HG02973 (cell line): ENCODE measurements around the gene MAPK4.
"Not testable (repeated sequence)": the region's sequence is repeated elsewhere in the genome, so short reads cannot be mapped to it uniquely, and the experiment has no call there.

ENCODE experiments used
- ATAC-seq: cut with Tn5 transposase; IDR thresholded peaks from one replicate; pipeline ENCODE4 v1.9.1; 2021; ENCODE audit warnings: moderate library complexity; ENCODE audit not compliant: unreplicated experiment

MAPK4 gene

DNA sequence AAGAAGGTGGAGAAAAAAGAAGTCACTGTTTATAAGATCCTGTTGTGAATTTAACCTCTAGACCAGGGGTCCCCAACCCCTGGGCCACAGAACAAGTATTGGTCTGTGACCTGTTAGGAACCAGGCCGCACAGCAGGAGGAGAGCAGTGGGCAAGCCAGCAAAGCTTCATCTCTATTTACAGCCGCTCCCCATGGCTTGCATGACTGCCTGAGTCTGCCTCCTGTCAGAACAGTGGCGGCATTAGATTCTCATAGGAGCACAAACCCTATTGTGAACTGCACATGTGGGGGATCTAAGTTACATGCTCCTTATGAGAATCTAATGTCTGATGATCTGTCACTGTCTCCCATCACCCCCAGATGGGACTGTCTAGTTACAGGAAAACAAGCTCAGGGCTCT, 13.3 kb downstream of the MAPK4 start:
- not testable (repeated sequence) for ATAC-seq

DNA sequence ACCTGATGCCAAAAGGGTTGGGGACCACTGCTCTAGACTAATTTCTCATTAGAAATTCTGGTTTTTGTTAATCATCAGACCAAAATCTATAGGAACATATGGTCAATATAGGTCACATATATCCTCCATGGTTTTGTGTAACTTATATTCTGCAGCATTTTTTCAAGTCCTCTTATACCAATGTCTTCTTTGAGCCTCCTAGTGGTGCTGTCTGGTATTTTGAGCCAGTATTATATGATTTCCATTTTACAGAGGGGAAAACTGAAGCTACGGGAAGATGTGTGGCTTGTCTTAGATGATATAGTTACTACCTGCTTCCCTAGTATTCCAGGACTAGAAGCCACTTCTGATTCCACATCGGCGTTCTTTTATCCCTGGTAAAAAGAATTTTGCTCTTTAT, 13.8 kb downstream of the MAPK4 start:
- no peak for ATAC-seq

DNA sequence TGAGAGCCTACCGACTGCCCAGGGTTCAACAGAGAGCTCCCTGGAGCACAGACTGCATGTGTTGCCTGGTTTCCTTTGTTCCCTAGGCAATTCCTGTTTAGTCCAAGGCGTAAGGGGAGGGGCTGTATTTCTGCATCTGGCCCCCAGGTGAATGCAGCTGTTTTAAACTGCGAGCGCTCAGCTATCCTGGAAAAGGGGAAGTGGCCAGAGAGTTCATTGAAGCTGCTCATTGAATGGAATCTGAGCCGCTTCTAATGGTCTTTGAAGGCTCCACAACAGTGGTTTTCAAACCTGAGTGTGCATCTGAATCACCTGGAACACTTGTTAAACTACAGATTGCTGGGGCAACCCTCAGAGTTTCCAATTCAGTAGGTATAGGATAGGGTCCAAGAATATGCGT, 18.1 kb downstream of the MAPK4 start:
- no peak for ATAC-seq

DNA sequence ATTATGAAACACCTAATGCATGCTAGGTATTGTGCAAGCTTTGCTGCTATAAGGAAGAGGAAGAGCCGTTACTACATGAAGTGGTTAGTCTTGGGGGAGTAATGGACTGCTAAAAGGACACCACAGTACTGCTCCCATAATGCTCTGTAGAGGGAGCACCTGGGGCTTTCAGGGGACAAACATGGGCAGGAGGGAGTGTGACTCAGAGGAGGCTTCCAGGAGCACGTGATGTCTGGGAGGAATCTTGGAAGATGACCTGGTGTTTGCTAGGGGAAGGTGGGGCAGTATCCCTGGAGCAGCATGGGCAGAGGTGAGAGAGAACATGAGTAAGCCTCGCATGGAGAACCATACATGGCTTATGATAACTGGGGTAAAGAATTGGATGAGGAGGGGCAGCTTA, 18.8 kb downstream of the MAPK4 start:
- no peak for ATAC-seq

DNA sequence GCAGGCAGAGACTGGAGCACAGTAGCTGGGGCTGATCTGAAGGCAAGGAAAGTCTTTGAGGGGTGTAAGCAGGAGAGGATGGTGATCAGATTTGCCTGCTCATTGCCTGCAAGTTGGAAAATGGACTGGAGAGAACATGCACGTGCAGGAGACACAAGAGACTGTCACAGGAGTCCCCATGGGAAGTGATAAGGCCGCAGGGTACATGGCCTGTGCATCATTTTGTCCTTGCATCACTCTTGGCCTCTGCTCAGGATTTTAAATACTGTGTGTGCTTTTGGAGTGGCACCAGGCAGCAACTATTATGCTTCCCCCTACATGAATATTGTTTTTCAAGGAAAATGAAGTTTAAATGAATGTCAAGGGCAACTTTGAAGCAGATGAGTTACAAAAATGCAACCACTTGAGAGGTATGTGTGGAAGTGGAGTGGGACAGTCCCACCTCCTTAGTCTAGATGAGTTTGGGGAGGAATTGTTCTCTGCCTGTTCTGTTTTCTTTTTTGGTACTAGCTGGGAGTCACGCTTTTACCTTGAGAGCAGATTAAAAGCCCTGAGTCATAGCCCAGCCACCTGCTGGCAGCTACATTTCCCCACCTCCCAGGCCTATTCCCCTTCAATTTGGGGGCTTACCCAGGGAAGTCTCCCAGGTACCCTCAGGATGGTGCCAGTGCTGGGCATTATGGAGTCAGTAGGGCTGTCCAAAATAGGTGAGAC, 19.3 kb downstream of the MAPK4 start:
- no peak for ATAC-seq

DNA sequence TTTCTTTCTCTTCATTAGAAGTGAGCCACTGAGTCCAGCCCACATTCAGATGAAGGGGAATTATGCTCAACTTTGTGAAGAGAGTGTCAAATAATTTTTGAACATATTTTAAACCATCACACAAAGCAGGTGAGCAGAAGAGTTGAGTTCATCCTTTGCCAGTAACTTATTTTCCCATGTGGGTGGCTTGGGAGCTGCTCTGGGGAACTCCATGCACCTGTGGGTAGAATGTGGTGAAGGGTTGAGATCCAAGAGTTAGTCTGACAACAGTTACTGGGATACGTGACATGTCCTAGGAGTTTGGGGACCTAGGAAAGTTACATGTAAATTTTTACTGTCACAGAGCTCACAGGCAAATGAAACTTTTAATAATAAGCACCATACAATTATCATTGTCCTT, 21.6 kb downstream of the MAPK4 start:
- no peak for ATAC-seq

DNA sequence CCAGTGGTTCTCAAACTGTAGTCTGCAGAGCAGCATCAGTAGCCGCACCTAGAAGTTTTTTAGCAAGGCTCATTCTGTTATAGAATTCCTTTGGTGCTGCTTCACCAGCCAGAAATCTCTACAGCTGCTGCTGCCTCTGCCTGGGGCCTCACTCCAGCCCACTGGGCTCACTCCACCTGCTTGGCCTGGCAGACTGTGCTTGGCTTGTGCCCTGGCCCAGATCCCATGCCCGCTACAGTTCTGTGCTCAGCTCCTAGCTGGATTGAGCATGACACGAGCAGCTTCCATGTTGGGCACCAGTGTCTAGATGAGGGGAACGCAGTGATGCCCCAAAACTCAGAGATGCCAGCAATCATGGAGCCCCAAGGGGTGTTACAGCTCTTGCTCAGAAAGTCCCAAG, 22.6 kb downstream of the MAPK4 start:
- ATAC-seq, result no peak

DNA sequence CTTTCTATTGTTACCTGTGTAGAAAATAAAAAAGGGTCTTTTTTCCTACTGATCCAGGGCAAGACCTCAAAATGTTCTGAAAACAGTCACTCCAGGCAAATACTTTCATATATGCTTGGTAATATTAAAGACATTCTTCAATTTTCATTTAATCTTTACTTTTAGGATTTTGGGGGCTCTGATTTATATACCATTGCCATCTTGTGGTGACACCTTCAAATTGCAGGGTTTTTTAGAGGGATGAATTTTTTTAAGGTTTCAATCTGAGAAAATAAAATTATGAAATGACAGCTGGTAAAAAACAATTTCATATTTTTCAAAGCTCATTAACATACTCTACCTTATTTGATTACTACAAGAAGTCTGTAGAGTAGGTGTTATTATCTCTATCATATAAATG, 26.8 kb downstream of the MAPK4 start:
- no peak for ATAC-seq

DNA sequence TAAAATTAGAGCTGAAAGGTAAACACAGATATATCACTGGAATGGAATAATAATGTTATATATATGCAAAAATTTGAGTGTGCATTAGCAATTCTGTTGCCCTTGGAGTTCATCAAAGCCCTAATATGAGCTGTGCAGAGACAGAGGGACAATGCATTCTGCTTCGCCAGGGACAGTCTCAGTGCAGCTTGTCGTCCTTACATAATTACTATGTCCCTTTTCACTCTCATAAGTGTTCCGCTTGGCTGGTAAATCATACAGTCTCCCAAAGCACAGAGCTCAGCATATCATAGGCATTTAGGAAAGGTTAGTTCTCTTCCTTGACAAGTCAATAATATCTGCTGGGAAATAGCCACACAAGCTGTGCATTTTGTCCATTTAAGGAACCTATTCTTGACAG, 30.7 kb downstream of the MAPK4 start:
- no peak for ATAC-seq

DNA sequence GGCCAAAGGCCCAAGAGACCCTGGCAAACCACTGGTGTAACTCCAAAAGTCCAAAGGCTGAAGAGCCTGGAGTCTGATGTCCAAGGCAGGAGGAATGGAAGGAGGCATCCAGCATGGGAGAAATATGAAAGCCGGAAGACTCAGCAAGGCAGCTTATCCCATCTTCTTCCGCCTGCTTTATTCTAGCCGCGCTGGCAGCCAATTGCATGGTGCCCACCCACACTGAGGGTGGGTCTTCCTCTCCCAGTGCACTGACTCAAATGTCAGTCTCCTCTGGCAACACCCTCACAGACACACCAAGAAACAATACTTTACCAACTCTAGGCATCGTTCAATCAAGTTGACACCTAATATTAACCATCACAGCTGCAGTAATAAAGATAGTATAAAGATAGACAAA, 34.1 kb downstream of the MAPK4 start:
- no peak for ATAC-seq

DNA sequence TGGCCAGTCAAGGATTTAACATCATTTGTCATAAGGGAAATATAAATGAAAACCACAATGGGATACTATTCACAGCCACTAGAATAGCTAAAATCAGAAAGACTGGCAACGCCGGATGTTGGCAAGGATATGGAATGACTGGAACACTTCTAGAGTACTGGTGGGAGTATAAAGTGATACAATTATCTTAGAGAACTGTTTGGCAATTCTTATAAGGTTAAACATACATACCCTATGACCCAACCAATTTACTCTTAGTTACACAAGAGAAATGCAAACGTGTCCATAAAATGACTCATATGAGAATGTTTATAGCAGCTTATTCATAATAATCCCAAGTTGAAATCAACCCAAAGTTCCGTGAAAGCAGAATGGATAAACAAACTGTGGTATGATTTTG, 35.1 kb downstream of the MAPK4 start:
- no peak for ATAC-seq

DNA sequence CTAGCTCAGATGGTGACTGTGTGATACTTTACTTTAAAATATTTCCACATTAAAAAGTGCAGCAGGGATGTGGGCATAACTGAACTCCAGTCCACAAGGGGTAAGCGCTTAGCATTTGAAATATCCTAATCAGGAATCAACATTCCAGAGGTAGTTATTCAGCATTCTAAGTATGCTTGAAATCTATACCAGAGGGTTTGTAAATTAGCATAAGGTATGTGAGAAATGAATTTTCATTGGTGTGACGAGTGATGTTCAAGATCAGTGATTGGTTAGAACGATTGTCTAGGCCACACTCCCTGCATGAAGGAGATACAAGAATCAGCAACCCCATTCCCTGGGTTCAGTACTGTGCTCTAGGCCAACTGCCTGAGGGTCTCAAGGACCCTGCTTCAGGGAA, 42.6 kb downstream of the MAPK4 start:
- ATAC-seq, result no peak

DNA sequence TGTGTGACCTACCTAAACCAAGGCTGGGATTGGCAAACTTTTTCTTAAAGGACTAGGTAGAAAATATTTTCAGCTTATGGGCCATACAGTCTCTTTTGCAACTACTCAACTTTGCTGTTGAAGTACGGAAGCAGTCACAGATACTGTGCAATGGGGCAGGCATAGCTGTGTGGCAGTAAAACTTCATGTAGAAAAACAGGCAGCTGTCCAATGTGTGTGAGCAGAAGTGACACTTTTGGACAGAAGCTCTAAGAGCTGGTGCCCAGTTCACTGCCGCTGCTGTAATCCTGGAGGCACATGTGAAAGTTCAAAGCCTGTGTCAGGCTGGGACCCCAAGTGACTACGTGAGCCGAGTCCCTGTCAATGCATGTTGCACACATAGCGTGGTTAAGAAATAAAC, 46.7 kb downstream of the MAPK4 start:
- no peak for ATAC-seq

DNA sequence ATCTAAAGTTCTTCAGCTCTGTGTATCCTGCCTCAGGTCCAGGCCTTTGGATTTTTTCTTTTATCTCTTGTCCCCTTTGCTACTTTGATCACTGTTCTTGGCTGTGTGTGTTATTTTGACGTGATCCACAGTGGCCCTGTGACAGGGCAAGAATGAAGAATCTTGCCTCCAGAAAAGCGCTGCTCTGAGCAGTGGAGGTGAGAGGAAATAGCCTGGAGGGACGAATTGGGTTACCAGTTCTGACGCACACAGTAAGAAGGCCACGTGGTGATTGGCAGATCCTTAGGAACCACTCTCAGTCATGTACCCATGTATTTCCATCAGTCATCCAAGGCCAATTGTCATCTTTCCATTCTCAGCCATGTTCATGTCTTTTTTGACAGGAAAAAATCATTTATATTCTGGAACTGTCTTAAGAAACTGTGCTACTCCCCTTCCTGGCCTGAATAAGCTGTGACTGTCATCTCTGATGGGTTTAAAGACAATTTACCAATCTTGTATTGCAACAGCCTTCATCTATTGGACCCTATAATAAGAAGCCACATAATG, 47.6 kb downstream of the MAPK4 start:
- ATAC-seq, result no peak

DNA sequence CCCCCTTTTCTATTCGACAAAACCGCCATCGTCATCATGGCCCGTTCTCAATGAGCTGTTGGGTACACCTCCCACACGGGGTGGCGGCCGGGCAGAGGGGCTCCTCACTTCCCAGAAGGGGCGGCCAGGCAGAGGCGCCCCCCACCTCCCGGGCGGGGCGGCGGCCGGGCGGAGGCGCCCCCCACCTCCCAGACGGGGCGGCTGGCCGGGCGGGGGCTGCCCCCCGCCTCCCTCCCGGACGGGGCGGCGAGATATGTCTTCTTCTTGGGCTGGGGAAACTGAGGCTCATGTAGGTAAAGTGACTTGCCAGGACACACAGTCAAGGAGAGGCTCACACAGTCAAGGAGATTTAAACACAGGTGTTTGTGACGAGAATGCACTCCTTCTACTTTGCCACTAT, 49.3 kb downstream of the MAPK4 start:
- not testable (repeated sequence) for ATAC-seq

DNA sequence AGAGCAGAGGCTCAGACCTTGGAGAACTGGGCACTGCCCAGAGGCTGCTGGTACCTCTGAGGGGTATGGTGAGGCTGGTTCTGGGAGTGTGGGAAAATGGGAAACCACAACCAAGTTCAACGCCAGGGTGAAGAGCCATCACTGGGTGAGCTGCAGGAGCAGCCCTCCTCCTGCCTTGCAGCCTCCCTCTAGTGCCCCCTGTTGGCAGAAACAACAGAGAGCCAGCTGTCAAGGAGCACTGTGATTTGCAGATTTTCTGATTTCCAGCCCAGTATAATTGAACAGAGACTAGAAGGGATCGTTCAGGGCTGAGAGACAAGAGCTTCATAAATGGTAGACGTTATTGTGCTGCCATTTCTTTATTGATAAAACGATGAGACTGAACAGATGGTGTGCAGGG, 50.5 kb downstream of the MAPK4 start:
- no peak for ATAC-seq

DNA sequence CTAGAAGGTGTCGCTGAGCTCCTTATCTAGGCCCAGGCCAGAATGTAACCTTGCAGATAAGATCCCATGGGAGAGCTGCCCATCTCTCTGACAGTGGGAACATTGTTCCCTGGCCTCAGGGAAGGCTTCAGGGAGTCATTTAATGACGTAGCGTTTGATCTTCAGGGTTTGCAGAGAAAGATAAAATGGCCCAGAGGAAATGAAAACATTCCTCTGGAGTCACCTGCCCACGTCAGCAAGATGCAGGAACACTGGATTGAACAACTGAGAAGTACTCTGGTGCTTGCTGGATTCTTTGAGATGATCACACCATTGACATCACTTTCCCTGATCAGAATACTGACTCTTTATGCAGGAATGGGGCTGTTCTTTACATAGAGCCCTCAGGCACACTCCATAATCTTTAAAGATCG, 51.6 kb downstream of the MAPK4 start:
- ATAC-seq, result no peak

DNA sequence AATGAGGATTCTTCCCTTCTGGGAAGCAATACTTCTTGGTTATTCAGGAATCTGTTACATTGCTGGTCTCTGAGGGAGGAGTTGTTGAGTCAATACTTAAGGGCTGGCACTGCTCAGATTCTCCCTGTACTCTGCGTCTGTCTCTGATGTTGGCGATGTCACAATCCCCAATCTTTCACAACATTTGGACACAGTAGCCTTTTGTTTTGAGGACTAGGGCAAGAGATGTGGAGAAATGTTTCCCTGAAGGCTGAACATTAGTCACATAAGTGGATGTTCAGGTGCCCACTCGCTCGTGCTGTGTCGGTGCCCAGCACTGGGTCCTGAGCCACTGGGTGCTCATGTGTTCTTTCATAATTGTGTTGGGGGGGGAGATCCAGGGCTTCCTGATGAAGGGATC, 55.0 kb downstream of the MAPK4 start:
- no peak for ATAC-seq

DNA sequence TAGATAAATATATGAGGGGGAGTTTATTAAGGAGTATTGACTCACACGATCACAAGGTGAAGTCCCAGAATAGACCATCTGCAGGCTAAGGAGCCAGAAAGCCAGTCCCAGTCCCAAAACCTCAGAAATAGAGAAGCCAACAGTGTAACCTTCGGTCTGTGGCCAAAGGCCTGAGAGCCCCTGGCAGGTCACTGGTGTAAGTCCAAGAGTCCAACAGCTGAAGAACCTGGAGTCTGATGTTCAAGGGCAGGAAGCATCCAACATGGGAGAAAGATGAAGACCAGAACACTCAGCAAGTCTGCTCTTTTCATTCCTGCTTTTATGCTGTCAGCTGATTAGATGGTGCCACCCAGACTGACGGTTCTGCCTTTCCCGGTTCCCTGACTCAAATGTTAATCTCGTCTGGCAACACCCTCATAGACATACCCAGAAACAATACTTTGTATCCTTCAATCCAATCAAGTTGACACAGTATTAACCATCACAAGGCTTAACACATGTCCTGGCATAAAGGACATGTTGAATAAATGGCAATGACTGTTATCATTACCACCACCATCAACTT, 56.7 kb downstream of the MAPK4 start:
- ATAC-seq, result no peak

DNA sequence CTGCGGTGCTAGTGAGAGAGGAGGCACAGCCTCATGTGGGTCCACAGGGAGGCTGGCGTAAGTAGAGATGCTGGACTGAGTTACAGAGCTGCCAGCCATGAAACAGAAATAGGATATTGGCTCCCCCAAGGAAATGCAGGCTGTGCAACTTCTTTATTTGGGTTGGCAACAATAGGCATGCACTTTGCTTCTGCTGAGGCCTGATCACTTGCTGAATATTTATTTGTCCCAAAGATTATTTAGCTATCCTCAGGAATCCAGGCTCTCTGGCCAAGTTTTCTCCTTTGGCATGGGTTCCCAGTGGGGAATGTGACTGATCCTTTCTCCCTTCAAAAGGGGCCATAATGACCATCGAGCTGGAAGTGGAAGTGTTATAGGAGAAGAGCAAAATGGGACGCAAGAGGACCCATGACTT, 60.0 kb downstream of the MAPK4 start:
- no peak for ATAC-seq

DNA sequence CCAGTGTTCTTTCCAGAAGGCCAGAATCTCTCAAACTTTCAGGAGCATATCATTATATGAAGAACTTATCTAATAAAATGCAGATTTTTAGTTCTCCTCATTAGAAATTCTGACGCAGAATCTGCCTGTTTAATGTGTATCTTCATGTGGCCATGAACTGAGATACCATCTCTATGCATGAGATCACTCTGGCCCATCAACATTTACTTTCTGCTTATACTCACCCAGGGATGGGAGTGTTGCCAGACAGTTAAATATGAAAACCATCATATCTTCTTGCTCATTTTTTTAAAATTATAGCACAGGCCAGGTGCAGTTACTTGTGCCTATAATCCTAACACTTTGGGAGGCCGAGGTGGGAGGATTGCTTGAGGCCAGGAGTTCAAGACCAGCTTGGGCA, 60.4 kb downstream of the MAPK4 start:
- no peak for ATAC-seq

DNA sequence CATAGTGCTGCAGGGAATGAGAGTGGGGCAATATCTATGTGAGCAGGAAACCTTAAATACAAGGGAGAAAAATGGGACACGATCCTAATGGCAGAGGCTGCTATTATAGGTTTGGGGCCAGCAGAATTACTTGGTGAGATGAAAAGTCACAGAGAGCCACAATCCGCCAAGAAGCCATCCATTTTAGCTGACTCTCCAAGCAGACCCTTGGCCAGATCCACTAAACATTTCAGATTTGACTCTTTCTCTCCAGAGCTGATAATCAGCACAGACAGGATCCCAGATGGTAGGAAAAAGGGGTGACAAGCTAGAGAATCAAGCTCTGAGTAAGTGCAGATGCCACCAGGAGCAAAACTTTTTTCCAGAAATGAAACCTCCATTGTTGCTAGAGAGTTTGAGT, 61.5 kb downstream of the MAPK4 start:
- no peak for ATAC-seq

DNA sequence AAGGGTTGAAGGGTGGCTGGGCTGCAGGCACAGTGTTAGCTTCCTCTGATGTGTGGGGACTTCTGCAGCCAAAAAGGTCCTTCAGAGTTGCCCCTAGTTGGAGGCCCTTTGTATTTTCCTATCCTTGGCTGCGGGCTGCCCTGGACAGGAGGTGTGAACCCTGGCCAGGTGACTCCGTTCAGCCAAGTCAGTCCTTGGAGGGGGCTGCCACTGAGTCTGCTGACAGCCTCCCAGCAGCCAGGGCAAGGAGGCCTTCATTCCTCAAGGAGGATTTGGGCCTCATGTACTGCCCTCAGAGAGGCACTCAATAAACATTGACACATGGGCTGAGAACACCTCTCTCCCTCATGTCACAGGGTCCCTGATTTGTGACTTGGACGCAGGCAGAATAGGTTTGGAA, 62.4 kb downstream of the MAPK4 start:
- no peak for ATAC-seq
